Thoracic aorta (tissue), 2 donors: ENCODE results near the gene BMP15. TPM values are rescaled to one million over a fixed set of nuclear protein-coding genes. Genes with fewer than 3 reads are reported as not detected.

ENCODE experiments used
- ATAC-seq: fragments of 150-250 bp; one replicate; pipeline ENCODE4 v1.8.0; 2017; ENCODE audit warnings: low read depth; ENCODE audit not compliant: insufficient number of reproducible peaks, low FRiP score
- DNase-seq: peaks from one replicate; pipeline ENCODE4 v3.0.0-alpha.2; 2020; ENCODE audit warnings: low spot score
- H3K27ac ChIP-seq, 2 donors: fragments of 200-600 bp; sonication (generic); 1 replicate in 1 of 2; 2 replicates in 1 of 2; pipeline ENCODE4 v1.5.1; 2016; ENCODE audit warnings: mild to moderate bottlenecking in 2 of 2, moderate library complexity in 2 of 2
- H3K27me3 ChIP-seq: fragments of 200-600 bp; sonication (generic); replicated peaks from 2 replicates; pipeline ENCODE4 v1.6.0; 2016; ENCODE audit warnings: mild to moderate bottlenecking; ENCODE audit not compliant: insufficient read depth
- H3K36me3 ChIP-seq: fragments of 200-600 bp; sonication (generic); one replicate; pipeline ENCODE4 v1.5.1; 2016
- H3K4me1 ChIP-seq, 2 donors: fragments of 200-600 bp; sonication (generic); 1 replicate in 1 of 2; 2 replicates in 1 of 2; pipeline versions ENCODE4 v1.5.1 to v1.6.0; 2016; ENCODE audit warnings: low read depth in 2 of 2, mild to moderate bottlenecking in 1 of 2; ENCODE audit not compliant: control insufficient read depth in 1 of 2
- H3K4me3 ChIP-seq: fragments of 200-600 bp; sonication (generic); 2 replicates; pipeline ENCODE4 v1.5.1; 2016; ENCODE audit warnings: mild to moderate bottlenecking
- H3K9me3 ChIP-seq: fragments of 200-600 bp; sonication (generic); 2 replicates; pipeline ENCODE4 v1.5.1; 2016
- CTCF ChIP-seq: fragments of 200-600 bp; sonication (generic); IDR thresholded peaks from one replicate; pipeline ENCODE4 v1.5.1; 2019; ENCODE audit warnings: antibody characterized with exemption
- total RNA-seq, 2 donors: library from RNA; depleted of rRNA; stranded (reverse); fragments of >200 nt; gene quantifications; one replicate each; pipeline versions ENCODE4 v1.1.0 to v1.2.3, GENCODE V29; 2016

Gene BMP15
- total RNA-seq, 2 donors from 2014 or later, result not detected

DNA sequence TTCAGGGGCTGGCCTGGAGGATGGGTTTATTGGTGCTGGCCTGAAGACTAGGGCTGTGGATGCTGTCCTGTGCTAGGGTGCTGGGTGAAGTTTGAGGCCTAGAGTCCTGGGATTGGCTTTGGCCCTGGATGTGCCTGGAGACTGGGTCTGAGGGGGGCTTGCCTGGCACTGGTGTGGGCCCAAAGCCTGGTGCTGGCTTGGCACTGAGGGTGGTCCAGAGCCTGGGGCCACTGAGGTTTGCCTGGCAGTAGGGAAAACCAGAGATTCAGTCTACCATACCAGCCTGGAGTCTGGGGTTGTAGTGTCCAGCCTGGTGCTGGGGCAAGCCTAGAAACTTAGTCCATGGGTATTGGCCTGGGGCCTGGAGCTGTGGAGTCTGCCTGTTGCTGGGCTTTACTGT, 16.6 kb downstream of the BMP15 start:
- H3K4me3 ChIP-seq, result no peak overlapping the region
- no peak overlapping the region for H3K27ac ChIP-seq
- no peaks in the 10 kb centered on the region for H3K36me3 ChIP-seq
- no peaks in the 10 kb centered on the region for H3K4me1 ChIP-seq
- no peak for TF ChIP-seq CTCF
- H3K9me3 ChIP-seq, result no peaks in the 10 kb centered on the region
- H3K27me3 ChIP-seq, result no peaks in the 10 kb centered on the region
- ATAC-seq (no peak), DNase-seq (no peak)

- no peak for DNase-seq
Observed at GRCh38 chrX:50941638-50942037, 31.1 kb downstream of the BMP15 start.

GRCh38 chrX:50942471-50942870, 31.9 kb downstream of the BMP15 start:
- H3K36me3 ChIP-seq, result no peaks in the 10 kb centered on the region
- H3K9me3 ChIP-seq, result no peaks in the 10 kb centered on the region
- no peaks in the 10 kb centered on the region for H3K4me1 ChIP-seq
- no peak overlapping the region for H3K4me3 ChIP-seq
- H3K27me3 ChIP-seq, result no peaks in the 10 kb centered on the region
- ATAC-seq (no peak), DNase-seq (no peak)
- no peak for TF ChIP-seq CTCF
- no peak overlapping the region for H3K27ac ChIP-seq

More at GRCh38 chrX:50941638-50942037, 31.1 kb downstream of the BMP15 start:
- no peak for TF ChIP-seq CTCF
- ATAC-seq, result no peak
- Histone ChIP-seq H3K36me3 (no peaks in the 10 kb centered on the region), H3K4me1 (no peaks in the 10 kb centered on the region), H3K27ac (no peak overlapping the region), H3K27me3 (no peaks in the 10 kb centered on the region), H3K4me3 (no peak overlapping the region), H3K9me3 (no peaks in the 10 kb centered on the region)

DNA sequence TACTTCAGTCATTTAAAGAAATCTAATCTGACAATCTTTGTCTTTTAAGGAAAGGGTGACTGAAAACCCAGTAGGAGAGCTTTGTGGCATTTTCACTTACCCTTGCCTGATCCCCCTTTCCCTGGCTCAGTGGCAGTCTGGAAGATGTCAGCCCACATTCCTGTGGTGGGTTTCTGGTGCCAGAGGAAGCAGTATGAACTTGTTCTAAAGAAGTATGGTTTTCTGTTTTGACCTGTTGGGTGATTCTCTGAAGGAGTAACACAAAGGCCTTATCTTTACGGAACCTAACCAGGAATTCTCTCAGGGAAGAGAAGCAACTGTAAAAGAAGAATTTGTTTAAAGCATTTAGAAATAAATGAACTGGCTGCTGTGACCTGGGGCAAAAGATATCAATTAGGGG, 41.9 kb downstream of the BMP15 start:
- no peaks in the 10 kb centered on the region for H3K4me1 ChIP-seq
- H3K9me3 ChIP-seq, result no peaks in the 10 kb centered on the region
- H3K27me3 ChIP-seq, result no peaks in the 10 kb centered on the region
- no peak for ATAC-seq
- H3K36me3 ChIP-seq, result no peaks in the 10 kb centered on the region
- no peak for TF ChIP-seq CTCF
- H3K4me3 ChIP-seq, result no peak overlapping the region
- no peak overlapping the region for H3K27ac ChIP-seq
- no peak for DNase-seq

GRCh38 chrX:50953832-50954231, 43.3 kb downstream of the BMP15 start:
- ATAC-seq (no peak), DNase-seq (no peak)
- no peak overlapping the region for H3K4me3 ChIP-seq
- no peaks in the 10 kb centered on the region for H3K27me3 ChIP-seq
- H3K36me3 ChIP-seq, result no peaks in the 10 kb centered on the region
- no peaks in the 10 kb centered on the region for H3K4me1 ChIP-seq
- H3K9me3 ChIP-seq, result no peaks in the 10 kb centered on the region
- no peak overlapping the region for H3K27ac ChIP-seq
- TF ChIP-seq CTCF, result no peak
